Breast epithelium (tissue), 4 donors: ENCODE results near the gene ZNF408. TPM values are rescaled to one million over a fixed set of nuclear protein-coding genes. Genes with fewer than 3 reads are reported as not detected.
A peak's percentile ranks its signal among the peaks of the same experiment; 100 is the strongest.

Source experiments
- DNase-seq, 2 donors: peaks; one replicate each; pipeline ENCODE4 v3.0.0-alpha.2; 2019; ENCODE audit warnings: low spot score in 2 of 2
- H3K27ac ChIP-seq, 2 donors: fragments of 200-600 bp; sonication (generic) in 1 of 2; one replicate each; pipeline ENCODE4 v1.5.1; 2016 to 2019; ENCODE audit warnings: mild to moderate bottlenecking in 1 of 2
- H3K27me3 ChIP-seq, 2 donors: fragments of 200-600 bp; sonication (generic) in 1 of 2; one replicate each; pipeline versions ENCODE4 v1.5.1 to v1.6.0; 2017 to 2019; ENCODE audit warnings: control low read depth in 1 of 2, mild to moderate bottlenecking in 1 of 2
- H3K36me3 ChIP-seq: fragments of 200-600 bp; one replicate; pipeline ENCODE4 v1.5.1; 2019
- H3K4me1 ChIP-seq, 2 donors: fragments of 200-600 bp; sonication (generic); one replicate each; pipeline ENCODE4 v1.5.1; 2016 to 2019; ENCODE audit warnings: control low read depth in 1 of 2
- H3K4me3 ChIP-seq, 3 donors: fragments of 200-600 bp; sonication (generic); 1 replicate in 2 of 3; 2 replicates in 1 of 3; pipeline ENCODE4 v1.5.1; 2016 to 2019; ENCODE audit warnings: mild to moderate bottlenecking in 3 of 3, moderate library complexity in 2 of 3
- H3K9me3 ChIP-seq, 2 donors: fragments of 200-600 bp; sonication (generic) in 1 of 2; one replicate each; pipeline ENCODE4 v1.5.1; 2016 to 2019; ENCODE audit warnings: control low read depth in 1 of 2
- CTCF ChIP-seq, 3 donors: fragments of 450-650 bp; IDR thresholded peaks; one replicate each; pipeline ENCODE4 v1.5.1; 2016 to 2017; ENCODE audit warnings: antibody characterized with exemption in 3 of 3, mild to moderate bottlenecking in 3 of 3, moderate library complexity in 3 of 3
- POLR2A ChIP-seq: fragments of 450-650 bp; IDR thresholded peaks from one replicate; pipeline ENCODE4 v1.6.1; 2016; ENCODE audit warnings: antibody characterized with exemption, mild to moderate bottlenecking, moderate library complexity
- POLR2AphosphoS5 ChIP-seq, 3 donors: sonication (generic); formaldehyde crosslinking; IDR thresholded peaks; one replicate each; pipeline ENCODE4 v1.6.1; 2017; ENCODE audit warnings: antibody characterized with exemption in 3 of 3
- intact Hi-C: fragments of 100-400 bp; cut with DNase I; formaldehyde crosslinking; loops from one replicate; pipeline ENCODE4 v1.15.1; 2023; ENCODE audit warnings: low total_unique reads
- total RNA-seq, 3 donors: library from RNA; depleted of rRNA; stranded (reverse); fragments of >200 nt; gene quantifications; one replicate each; pipeline ENCODE4 v1.1.0, GENCODE V29; 2016

ZNF408 gene
- total RNA-seq, 3 donors from 2014 or later: 6.4 to 8.0 (median 7.5) TPM

GRCh38 chr11:46661836-46662235 lies 39.0 kb upstream of the ZNF408 start:
- TF ChIP-seq CTCF (IDR thresholded peaks at IDR 0.05) (no peak), POLR2A (no peak), POLR2AphosphoS5 (IDR thresholded peaks at IDR 0.05) (no peak)
- Histone ChIP-seq H3K4me1 (no peaks in the 10 kb centered on the region), H3K36me3 (peaks cover 11% of the 10 kb centered on the region), H3K4me3 (no peak overlapping the region), H3K27me3 (no peaks in the 10 kb centered on the region), H3K9me3 (no peaks in the 10 kb centered on the region), H3K27ac (no peak overlapping the region)
- DNase-seq: no peak
- intact Hi-C loops: no loop called here

GRCh38 chr11:46662366-46662765 lies 38.5 kb upstream of the ZNF408 start:
- Histone ChIP-seq H3K4me1 (no peaks in the 10 kb centered on the region), H3K36me3 (peaks cover 11% of the 10 kb centered on the region), H3K27me3 (no peaks in the 10 kb centered on the region), H3K27ac (no peak overlapping the region), H3K4me3 (no peak overlapping the region), H3K9me3 (no peaks in the 10 kb centered on the region)
- intact Hi-C loops: no loop called here
- DNase-seq: no peak
- TF ChIP-seq POLR2AphosphoS5 (IDR thresholded peaks at IDR 0.05): no peak
- no peak for TF ChIP-seq POLR2A
- no peak for TF ChIP-seq CTCF (IDR thresholded peaks at IDR 0.05)

GRCh38 chr11:46663277-46663940 lies 37.4 kb upstream of the ZNF408 start:
- no peak for DNase-seq
- intact Hi-C loops: no loop called here
- Histone ChIP-seq H3K4me3 (no peak overlapping the region), H3K4me1 (no peaks in the 10 kb centered on the region), H3K9me3 (no peaks in the 10 kb centered on the region), H3K36me3 (peaks cover 11% of the 10 kb centered on the region), H3K27ac (no peak overlapping the region), H3K27me3 (no peaks in the 10 kb centered on the region)
- no peak for TF ChIP-seq CTCF (IDR thresholded peaks at IDR 0.05)

GRCh38 chr11:46664612-46665011 lies 36.2 kb upstream of the ZNF408 start:
- intact Hi-C loops: no loop called here
- no peaks in the 10 kb centered on the region for H3K27me3 ChIP-seq
- H3K4me1 ChIP-seq: no peaks in the 10 kb centered on the region
- H3K36me3 ChIP-seq: peaks cover 10% of the 10 kb centered on the region
- TF ChIP-seq POLR2AphosphoS5 (IDR thresholded peaks at IDR 0.05): no peak
- no peak for TF ChIP-seq CTCF (IDR thresholded peaks at IDR 0.05)
- no peak for TF ChIP-seq POLR2A
- H3K4me3 ChIP-seq: no peak overlapping the region
- H3K9me3 ChIP-seq: no peaks in the 10 kb centered on the region
- no peak for DNase-seq
- peak overlapping the region in 1 of 2 donors; percentile 75 for H3K27ac ChIP-seq

GRCh38 chr11:46665356-46665755 lies 35.5 kb upstream of the ZNF408 start:
- H3K27me3 ChIP-seq: no peaks in the 10 kb centered on the region
- H3K4me1 ChIP-seq: no peaks in the 10 kb centered on the region
- no peak overlapping the region for H3K4me3 ChIP-seq
- H3K27ac ChIP-seq: peak overlapping the region in 1 of 2 donors; percentile 75
- H3K9me3 ChIP-seq: no peaks in the 10 kb centered on the region
- TF ChIP-seq POLR2AphosphoS5 (IDR thresholded peaks at IDR 0.05) (no peak), CTCF (IDR thresholded peaks at IDR 0.05) (no peak), POLR2A (no peak)
- peaks cover 5% of the 10 kb centered on the region for H3K36me3 ChIP-seq
- DNase-seq: no peak
- intact Hi-C loops: no loop called here
